Vagina (tissue), 2 donors: ENCODE results near the gene NTRK3. TPM values are rescaled to one million over a fixed set of nuclear protein-coding genes. Genes with fewer than 3 reads are reported as not detected.
"Not testable (repeated sequence)": the region's sequence is repeated elsewhere in the genome, so short reads cannot be mapped to it uniquely, and the experiment has no call there.

Experiments
- DNase-seq, 2 donors: peaks; one replicate each; pipeline ENCODE4 v3.0.0-alpha.2; 2017; ENCODE audit errors: extremely low spot score in 2 of 2
- H3K27ac ChIP-seq: fragments of 200-600 bp; sonication (generic); one replicate; pipeline ENCODE4 v1.5.1; 2019
- H3K27me3 ChIP-seq: fragments of 200-600 bp; sonication (generic); one replicate; pipeline ENCODE4 v1.5.1; 2019
- H3K36me3 ChIP-seq, 2 donors: fragments of 200-600 bp; sonication (generic); one replicate each; pipeline ENCODE4 v1.5.1; 2017 to 2019
- H3K4me1 ChIP-seq: fragments of 200-600 bp; sonication (generic); one replicate; pipeline ENCODE4 v1.5.1; 2019
- H3K4me3 ChIP-seq, 2 donors: fragments of 200-600 bp; sonication (generic); 1 replicate in 1 of 2; 2 replicates in 1 of 2; pipeline ENCODE4 v1.5.1; 2016 to 2019
- H3K9me3 ChIP-seq: fragments of 200-600 bp; sonication (generic); one replicate; pipeline ENCODE4 v1.5.1; 2019
- POLR2A ChIP-seq, 2 donors: fragments of 450-650 bp; IDR thresholded peaks; one replicate each; pipeline ENCODE4 v1.6.1; 2017; ENCODE audit warnings: antibody characterized with exemption in 2 of 2, mild to moderate bottlenecking in 2 of 2, moderate library complexity in 2 of 2
- POLR2AphosphoS5 ChIP-seq, 2 donors: sonication (generic); formaldehyde crosslinking; IDR thresholded peaks; one replicate each; pipeline ENCODE4 v1.9.0; 2017; ENCODE audit warnings: antibody characterized with exemption in 2 of 2, mild to moderate bottlenecking in 2 of 2, low read depth in 1 of 2; ENCODE audit not compliant: insufficient read depth in 1 of 2
- intact Hi-C: fragments of 100-400 bp; cut with DNase I; formaldehyde crosslinking; loops from one replicate; pipeline ENCODE4 v1.15.1; 2023
- total RNA-seq: library from RNA; depleted of rRNA; stranded (reverse); fragments of >200 nt; gene quantifications from one replicate; pipeline ENCODE4 v1.2.3, GENCODE V29; 2016
- TF ChIP-seq, protein P1 (sequence below), 3 experiments: fragments of 450-650 bp in 2 of 3; fragments of 200-600 bp in 1 of 3; sonication (generic) in 1 of 3; IDR thresholded peaks; one replicate each; pipeline ENCODE4 v1.5.1; 2017 to 2019; ENCODE audit warnings: antibody characterized with exemption in 3 of 3, mild to moderate bottlenecking in 2 of 3, moderate library complexity in 2 of 3

NTRK3 gene
- total RNA-seq, 1 donor from 2014 or later = 4.9 TPM

DNA sequence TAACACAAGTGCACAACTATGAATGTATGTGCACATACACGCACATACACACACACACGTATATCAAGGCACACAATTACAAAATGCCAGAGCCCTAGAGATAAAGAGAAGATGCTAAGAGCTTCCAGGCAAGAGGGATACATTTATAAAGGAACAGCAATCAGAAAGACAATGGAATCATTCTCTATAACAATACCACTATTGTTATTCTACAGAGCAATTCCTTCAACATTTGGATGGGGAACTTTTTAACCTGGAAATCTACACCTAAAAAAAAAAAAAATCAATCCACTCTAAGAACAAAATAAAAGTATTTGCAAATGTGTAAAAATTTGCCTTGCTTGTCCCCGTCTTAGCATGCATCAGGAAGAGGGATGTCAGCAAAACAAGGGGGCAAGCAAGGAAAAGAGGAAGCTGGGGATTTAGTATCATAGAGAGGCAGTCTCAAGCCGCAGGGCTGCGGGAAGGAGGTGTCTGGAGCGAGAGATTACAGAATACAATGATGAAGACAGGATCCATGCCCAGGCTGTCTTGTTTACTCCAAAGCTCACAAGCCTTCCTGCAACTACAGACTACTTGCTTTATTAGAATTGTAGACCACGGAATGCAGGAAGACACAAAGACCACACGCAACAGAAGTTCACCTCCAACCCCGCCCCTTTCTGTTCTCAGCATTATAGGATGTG, 220.2 kb downstream of the NTRK3 start:
- Histone ChIP-seq H3K9me3 (no peaks in the 10 kb centered on the region), H3K27ac (no peak overlapping the region), H3K4me1 (no peaks in the 10 kb centered on the region), H3K4me3 (no peak overlapping the region), H3K27me3 (no peaks in the 10 kb centered on the region), H3K36me3 (no peaks in the 10 kb centered on the region)
- intact Hi-C loops = no loop called here
- TF ChIP-seq, protein P1, sequence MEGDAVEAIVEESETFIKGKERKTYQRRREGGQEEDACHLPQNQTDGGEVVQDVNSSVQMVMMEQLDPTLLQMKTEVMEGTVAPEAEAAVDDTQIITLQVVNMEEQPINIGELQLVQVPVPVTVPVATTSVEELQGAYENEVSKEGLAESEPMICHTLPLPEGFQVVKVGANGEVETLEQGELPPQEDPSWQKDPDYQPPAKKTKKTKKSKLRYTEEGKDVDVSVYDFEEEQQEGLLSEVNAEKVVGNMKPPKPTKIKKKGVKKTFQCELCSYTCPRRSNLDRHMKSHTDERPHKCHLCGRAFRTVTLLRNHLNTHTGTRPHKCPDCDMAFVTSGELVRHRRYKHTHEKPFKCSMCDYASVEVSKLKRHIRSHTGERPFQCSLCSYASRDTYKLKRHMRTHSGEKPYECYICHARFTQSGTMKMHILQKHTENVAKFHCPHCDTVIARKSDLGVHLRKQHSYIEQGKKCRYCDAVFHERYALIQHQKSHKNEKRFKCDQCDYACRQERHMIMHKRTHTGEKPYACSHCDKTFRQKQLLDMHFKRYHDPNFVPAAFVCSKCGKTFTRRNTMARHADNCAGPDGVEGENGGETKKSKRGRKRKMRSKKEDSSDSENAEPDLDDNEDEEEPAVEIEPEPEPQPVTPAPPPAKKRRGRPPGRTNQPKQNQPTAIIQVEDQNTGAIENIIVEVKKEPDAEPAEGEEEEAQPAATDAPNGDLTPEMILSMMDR (IDR thresholded peaks at IDR 0.05) = no peak
- TF ChIP-seq POLR2A (IDR thresholded peaks at IDR 0.05) = no peak
- no peak for TF ChIP-seq POLR2AphosphoS5 (IDR thresholded peaks at IDR 0.05; ENCODE audit: insufficient read depth in 1 of 2, low read depth in 1 of 2)
- no peak for DNase-seq

DNA sequence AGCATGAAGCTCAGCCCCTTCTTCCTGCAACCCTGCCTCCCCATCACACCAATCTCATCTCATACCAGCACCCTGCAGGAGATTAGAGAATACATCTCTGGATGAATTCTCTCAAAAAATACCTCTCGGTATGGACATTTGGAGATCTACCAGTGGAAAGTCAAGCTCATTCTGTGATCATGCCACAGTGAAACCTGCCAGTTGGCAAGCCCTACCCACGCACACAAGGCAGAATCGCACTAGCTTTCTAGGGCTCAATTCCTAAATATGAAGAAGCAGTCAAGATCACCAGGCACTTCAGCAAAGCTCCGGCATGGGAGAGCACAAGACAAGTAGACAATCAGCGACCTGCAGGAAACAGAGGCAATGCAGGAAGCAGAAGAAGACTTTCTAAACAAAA, 221.2 kb downstream of the NTRK3 start:
- intact Hi-C loops = no loop called here
- TF ChIP-seq POLR2A (IDR thresholded peaks at IDR 0.05) (no peak), POLR2AphosphoS5 (IDR thresholded peaks at IDR 0.05; ENCODE audit: insufficient read depth in 1 of 2, low read depth in 1 of 2) (no peak)
- TF ChIP-seq, protein P1 (IDR thresholded peaks at IDR 0.05) = no peak
- Histone ChIP-seq H3K4me3 (no peak overlapping the region), H3K4me1 (no peaks in the 10 kb centered on the region), H3K27me3 (no peaks in the 10 kb centered on the region), H3K9me3 (no peaks in the 10 kb centered on the region), H3K27ac (no peak overlapping the region), H3K36me3 (no peaks in the 10 kb centered on the region)
- DNase-seq = no peak

DNA sequence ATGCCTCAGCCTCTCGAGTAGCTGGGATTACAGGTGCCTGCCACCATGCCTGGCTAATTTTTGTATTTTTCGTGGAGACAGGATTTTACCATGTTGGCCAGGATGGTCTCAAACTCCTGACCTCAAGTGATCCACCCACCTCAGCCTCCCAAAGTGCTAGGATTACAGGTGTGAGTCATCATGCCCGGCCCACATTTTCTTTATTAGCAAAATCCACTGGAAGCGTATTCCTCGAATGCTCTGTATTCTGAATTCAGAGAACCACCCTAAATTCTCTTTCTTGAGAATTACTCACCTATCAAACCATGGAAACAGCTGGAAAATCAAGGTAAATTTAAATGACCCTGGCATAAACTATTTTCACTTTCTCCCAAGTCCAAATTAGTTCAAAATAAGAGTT, 223.1 kb downstream of the NTRK3 start:
- DNase-seq, intact Hi-C loops, H3K27me3 ChIP-seq, H3K4me1 ChIP-seq, H3K9me3 ChIP-seq, H3K27ac ChIP-seq, H3K36me3 ChIP-seq, H3K4me3 ChIP-seq: not testable (repeated sequence)

DNA sequence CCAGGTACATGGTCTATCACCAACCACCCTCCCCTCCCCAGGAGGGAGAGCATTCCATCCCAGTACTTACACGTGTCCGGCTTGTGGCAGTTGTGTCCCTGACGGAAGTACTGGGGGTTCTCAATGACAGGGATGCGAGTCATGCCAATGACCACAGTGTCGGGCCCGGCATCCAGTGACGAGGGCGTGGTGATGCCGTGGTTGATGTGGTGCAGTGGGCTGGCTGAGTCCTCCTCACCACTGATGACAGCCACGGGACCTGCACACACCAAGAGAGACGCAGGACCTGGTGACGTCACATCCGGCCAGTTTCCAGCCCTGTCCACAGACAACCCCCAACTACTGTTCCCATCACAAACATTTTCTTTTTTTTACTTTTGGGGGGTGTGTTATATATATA, 223.8 kb downstream of the NTRK3 start:
- Histone ChIP-seq H3K36me3 (no peaks in the 10 kb centered on the region), H3K9me3 (no peaks in the 10 kb centered on the region)

DNA sequence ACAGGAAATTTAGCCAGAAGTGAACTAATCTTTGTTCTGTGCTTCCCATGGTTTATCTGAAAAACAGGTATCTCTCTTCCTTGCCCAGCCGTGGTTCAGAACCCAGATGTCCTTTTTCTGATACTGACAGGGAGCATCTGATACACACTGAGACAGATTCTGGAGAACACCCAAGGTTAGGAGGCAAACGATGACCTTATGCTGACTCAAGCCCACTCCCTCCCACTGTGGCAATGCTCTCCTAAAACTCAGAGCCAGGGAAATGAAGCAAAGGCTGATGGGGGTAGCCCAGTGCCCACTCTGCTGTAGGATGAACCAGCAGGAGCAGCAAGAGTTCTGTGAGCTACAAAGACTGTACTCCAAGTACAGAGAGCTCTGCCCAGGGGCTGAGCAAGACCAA, 225.1 kb downstream of the NTRK3 start:
- TF ChIP-seq POLR2AphosphoS5 (IDR thresholded peaks at IDR 0.05; ENCODE audit: insufficient read depth in 1 of 2, low read depth in 1 of 2) (no peak), POLR2A (IDR thresholded peaks at IDR 0.05) (no peak)
- TF ChIP-seq, protein P1 (IDR thresholded peaks at IDR 0.05) = no peak
- Histone ChIP-seq H3K4me1 (no peaks in the 10 kb centered on the region), H3K9me3 (no peaks in the 10 kb centered on the region), H3K36me3 (no peaks in the 10 kb centered on the region), H3K27ac (no peak overlapping the region), H3K27me3 (no peaks in the 10 kb centered on the region), H3K4me3 (no peak overlapping the region)
- DNase-seq = no peak
- intact Hi-C loops = no loop called here

More for the DNA sequence above, 223.8 kb downstream of the NTRK3 start:
- Histone ChIP-seq H3K27ac (no peak overlapping the region), H3K4me1 (no peaks in the 10 kb centered on the region), H3K4me3 (no peak overlapping the region), H3K27me3 (no peaks in the 10 kb centered on the region)
- DNase-seq = no peak
- TF ChIP-seq POLR2A (IDR thresholded peaks at IDR 0.05) (no peak), POLR2AphosphoS5 (IDR thresholded peaks at IDR 0.05; ENCODE audit: insufficient read depth in 1 of 2, low read depth in 1 of 2) (no peak)
- TF ChIP-seq, protein P1 (IDR thresholded peaks at IDR 0.05) = no peak
- intact Hi-C loops = no loop called here
